GM19463 (cell line): Measurements from ENCODE around the gene IQSEC2.

Experiments
- ATAC-seq: cut with Tn5 transposase; IDR thresholded peaks from one replicate; pipeline ENCODE4 v1.9.1; 2021; ENCODE audit warnings: mild to moderate bottlenecking, moderate library complexity; ENCODE audit not compliant: unreplicated experiment

Gene IQSEC2

GRCh38 chrX:53281321-53281822 lies at the start of gene IQSEC2:
Gene IQSEC2 (minus strand): TSS chrX:53281584.
- no peak for ATAC-seq

GRCh38 chrX:53330331-53330730 lies 48.9 kb upstream of the IQSEC2 start:
- ATAC-seq: no peak

- ATAC-seq: no peak
Observed at GRCh38 chrX:53324803-53325202, 43.4 kb upstream of the IQSEC2 start.

GRCh38 chrX:53324085-53324484 lies 42.7 kb upstream of the IQSEC2 start:
- no peak for ATAC-seq

GRCh38 chrX:53323196-53323595 lies 41.8 kb upstream of the IQSEC2 start:
- ATAC-seq: no peak

- ATAC-seq: no peak
Observed at GRCh38 chrX:53321943-53322497, 40.6 kb upstream of the IQSEC2 start.

- ATAC-seq: no peak
Observed at GRCh38 chrX:53321230-53321942, 40.0 kb upstream of the IQSEC2 start.

GRCh38 chrX:53320543-53321229 lies 39.3 kb upstream of the IQSEC2 start:
- no peak for ATAC-seq

GRCh38 chrX:53319614-53320542 lies 38.5 kb upstream of the IQSEC2 start:
- ATAC-seq: no peak

- ATAC-seq: no peak
Observed at GRCh38 chrX:53318766-53319353, 37.5 kb upstream of the IQSEC2 start.

GRCh38 chrX:53317365-53318069 lies 36.1 kb upstream of the IQSEC2 start:
- ATAC-seq: peak; percentile 86

- no peak for ATAC-seq
Observed at GRCh38 chrX:53316860-53317237, 35.5 kb upstream of the IQSEC2 start.

- no peak for ATAC-seq
Observed at GRCh38 chrX:53316111-53316859, 34.9 kb upstream of the IQSEC2 start.

GRCh38 chrX:53313728-53314105 lies 32.3 kb upstream of the IQSEC2 start:
- no peak for ATAC-seq

GRCh38 chrX:53312946-53313727 lies 31.8 kb upstream of the IQSEC2 start:
- ATAC-seq: peak; percentile 51

GRCh38 chrX:53309837-53310236 lies 28.5 kb upstream of the IQSEC2 start:
- ATAC-seq: no peak

GRCh38 chrX:53308836-53309235 lies 27.5 kb upstream of the IQSEC2 start:
- ATAC-seq: no peak
